Measurements from ENCODE around the gene KCNH3. TPM values are rescaled to one million over a fixed set of nuclear protein-coding genes. Genes with fewer than 3 reads are reported as not detected.
A peak's percentile ranks its signal among the peaks of the same experiment; 100 is the strongest.

The KCNH3 gene
- total RNA-seq, 1 donor from 2014 or later, result 0.97 TPM

DNA sequence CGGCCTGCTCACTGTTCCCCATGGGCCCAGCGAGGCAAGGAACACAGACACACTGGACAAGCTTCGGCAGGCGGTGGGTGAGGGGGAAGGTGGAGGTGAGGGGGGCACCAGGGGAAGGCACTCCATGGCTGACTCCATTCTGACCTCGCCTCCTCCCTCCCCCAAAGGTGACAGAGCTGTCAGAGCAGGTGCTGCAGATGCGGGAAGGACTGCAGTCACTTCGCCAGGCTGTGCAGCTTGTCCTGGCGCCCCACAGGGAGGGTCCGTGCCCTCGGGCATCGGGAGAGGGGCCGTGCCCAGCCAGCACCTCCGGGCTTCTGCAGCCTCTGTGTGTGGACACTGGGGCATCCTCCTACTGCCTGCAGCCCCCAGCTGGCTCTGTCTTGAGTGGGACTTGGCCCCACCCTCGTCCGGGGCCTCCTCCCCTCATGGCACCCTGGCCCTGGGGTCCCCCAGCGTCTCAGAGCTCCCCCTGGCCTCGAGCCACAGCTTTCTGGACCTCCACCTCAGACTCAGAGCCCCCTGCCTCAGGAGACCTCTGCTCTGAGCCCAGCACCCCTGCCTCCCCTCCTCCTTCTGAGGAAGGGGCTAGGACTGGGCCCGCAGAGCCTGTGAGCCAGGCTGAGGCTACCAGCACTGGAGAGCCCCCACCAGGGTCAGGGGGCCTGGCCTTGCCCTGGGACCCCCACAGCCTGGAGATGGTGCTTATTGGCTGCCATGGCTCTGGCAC lies 18.5 kb downstream of the KCNH3 start:
- no peak for DNase-seq (ENCODE audit: low spot score)
- intact Hi-C loops (cut with DNase I), result no loop called here

DNA sequence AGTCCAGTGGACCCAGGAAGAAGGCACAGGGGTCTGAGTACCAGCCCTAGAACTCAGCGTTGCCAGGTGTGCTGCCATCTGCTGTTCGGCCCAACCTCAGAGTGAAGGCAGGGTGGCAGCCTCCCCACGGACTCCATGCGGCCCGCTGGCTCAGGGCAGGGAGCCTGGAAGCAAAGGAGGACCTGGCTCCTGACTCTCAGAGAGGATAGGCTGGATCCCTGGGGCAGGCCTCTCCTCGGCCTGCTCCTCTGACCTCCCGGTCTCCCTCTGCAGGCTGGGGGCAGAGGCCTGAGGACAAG lies 19.0 kb downstream of the KCNH3 start:
- no peak for DNase-seq (ENCODE audit: low spot score)
- intact Hi-C loops (cut with DNase I), result no loop called here

DNA sequence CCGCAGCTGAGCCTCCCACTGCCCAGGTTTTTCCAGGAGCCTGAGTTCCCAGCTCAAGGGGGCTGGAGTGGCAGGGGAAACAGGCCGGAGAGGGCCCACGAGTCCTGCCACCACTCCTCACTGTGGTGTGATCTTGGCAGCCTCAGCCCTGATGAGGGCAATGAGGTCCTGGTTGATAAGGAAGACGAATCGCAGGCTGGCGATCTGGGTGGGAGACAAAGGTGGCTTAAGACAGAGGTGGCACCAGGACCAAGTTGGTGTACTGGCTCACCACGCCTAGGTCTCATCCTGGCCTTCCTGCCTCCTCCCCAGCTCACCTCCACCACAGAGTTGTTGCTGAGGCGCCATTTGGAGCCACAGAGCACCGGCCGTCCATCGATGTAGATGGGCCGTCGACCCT lies 19.7 kb downstream of the KCNH3 start:
- intact Hi-C loops (cut with DNase I), result no loop called here

DNA sequence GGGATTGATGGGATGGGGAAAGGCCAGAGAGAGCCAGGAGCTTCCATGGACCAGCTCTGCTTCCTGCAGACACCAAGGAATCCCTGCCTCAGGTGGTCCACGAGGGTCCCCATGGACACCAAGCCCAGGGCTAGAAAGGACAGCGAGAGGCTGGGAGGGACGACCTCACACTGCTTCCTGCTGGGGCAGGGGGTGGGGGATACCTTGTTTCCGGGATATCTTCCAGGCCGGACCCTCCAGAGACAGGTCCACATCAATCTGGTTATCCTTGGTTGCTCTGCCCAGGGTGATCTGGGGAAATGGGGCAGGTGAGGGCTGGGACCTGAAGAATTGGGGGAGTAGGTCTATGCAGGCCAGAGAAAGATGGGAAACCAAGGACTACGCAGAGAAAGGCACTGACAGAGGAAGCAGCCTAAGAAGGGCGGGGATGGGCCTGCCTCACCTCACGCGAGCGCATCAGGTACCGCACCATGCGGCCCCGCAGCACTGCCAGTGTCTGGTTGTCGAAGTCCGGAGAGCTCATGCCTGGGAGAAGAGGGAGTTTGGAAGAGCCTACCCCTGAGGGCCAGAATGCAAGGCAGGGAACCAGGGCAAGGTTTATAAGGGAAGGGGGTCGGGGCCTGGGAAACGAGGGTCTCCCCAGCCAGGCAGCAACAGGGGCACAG lies 20.3 kb downstream of the KCNH3 start:
- intact Hi-C loops (cut with DNase I), result no loop called here
- no peak for DNase-seq (ENCODE audit: low spot score)

More for the DNA sequence above, 19.7 kb downstream of the KCNH3 start:
- DNase-seq (ENCODE audit: low spot score), result no peak

DNA sequence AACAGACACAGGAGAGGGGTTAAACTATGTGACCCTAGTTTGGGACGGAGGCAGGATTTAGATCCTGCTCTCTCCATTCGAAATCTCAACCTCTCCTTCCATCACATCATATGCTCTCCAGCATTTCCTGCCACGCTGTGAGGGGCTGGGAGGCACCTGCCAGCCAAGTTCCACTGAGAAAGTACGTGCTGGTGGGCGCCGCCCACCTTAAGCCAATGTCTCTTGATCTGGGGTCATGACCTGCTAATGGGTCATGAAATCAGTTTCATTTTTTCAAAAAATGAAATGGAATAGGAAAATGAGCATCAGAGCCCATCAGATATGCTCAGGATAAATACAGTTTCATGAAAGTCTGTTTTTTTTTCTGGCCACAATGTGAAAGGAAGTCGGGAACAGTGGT lies 21.9 kb downstream of the KCNH3 start:
- DNase-seq (ENCODE audit: low spot score), result no peak
- intact Hi-C loops (cut with DNase I), result no loop called here

DNA sequence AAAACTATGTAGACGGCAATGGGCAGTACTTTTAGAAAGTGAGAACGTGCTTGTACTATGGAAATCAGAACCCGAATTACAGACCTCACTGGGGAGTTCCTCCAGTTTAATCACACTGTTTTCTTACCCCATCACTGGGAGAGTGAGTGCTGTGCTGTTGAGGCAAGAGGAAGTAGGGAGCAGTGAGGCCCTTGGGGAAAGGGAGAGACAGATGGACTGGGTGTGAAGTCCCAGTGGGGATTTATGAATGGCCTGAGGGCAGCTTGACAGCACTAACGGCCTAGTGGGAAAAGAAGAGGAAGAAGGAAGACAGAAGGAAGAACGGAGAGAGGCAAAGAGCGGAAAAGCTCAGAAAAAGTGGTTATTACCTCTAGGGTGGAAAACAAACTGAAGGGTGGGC lies 23.4 kb downstream of the KCNH3 start:
- DNase-seq (ENCODE audit: low spot score), result no peak
- intact Hi-C loops (cut with DNase I), result no loop called here

DNA sequence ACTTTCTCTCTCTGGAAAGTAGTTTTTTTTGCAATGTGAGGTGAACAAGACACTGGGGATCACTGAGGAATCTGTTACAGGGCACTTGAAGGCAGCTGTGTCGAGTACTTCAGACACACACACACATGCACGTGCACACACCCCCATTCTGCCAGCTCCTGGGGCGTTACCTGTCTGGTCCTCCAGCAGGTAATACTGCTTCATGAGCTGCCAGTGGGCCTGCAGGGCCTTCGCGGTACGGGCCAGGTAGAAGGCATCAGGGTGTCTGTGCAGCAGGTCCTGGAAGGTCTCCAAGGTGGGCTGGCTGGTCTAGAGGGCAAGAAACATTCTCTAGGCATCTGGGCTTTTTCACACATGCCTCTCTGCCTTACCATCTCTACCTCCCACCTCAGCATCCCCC lies 24.0 kb downstream of the KCNH3 start:
- no peak for DNase-seq (ENCODE audit: low spot score)
- intact Hi-C loops (cut with DNase I), result no loop called here

DNA sequence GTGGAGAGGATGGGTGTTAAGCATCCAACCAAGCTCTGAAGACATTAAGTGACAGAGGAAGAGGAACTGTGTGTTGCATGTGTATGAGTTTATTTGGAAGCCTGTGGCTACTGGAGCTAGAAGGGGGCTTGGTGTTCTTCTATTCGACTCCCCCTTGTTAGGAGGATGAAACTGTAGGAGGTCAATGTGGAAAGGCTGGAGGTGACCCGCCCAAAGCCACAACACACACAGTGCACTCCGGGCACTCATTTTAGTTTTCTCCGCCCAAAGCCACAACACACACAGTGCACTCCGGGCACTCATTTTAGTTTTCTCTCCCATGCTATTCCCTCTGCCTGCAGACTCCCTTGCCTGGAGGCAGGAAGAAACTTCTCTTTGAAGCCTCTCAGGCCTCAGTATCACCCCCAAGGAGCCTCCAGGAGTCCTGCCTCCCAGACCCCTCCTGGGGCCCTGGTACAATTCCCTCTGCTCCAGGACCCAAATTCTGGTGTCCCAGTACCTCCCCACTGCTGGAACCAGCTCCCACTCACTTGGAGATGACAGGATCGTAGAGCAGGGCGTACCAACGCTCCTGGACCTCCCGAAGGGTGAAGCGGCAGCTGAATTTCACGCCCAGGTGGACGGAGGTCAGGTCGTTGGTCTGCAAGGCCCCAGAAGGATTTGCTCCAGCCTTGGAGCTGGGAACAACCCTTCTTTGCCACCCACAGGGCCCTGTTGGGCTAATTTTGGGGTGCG lies 25.3 kb downstream of the KCNH3 start:
- intact Hi-C loops (cut with DNase I), result no loop called here
- DNase-seq (ENCODE audit: low spot score), result no peak

DNA sequence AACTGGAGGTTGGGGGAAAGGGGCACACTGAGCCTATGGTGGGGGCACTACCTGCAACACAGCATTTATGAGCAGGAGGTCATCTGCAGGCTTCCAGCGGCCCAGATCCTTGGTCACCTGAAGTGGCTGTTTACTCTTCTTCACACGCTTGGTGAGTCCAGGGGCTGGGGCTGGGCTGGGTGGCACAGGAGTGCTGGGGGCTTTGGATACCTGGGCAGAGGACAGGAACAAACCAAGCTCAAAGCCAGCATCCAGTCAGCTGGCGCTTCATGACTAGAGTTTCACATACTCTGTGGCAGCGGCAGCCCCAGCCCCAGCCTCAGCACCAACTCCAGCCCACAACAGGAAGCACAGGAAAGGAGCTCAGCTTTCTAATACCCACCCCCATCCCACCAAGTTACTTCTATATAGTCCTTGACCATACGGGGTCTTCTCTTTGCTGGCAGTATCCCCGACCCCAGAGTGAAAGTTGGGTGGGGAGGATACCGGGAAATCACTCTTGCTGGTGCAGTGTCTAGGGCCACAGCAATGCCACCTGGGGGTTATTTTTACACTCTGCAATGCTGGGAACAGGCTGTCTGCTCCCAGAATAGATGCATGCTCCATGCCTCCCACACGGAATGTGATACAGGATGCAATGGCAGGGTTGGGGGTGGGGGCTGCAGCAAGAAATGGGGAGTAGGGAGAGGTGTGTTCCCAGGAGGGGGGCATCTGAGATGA lies 26.0 kb downstream of the KCNH3 start:
- DNase-seq (ENCODE audit: low spot score), result peak; percentile 86
- intact Hi-C loops (cut with DNase I), result no loop called here

DNA sequence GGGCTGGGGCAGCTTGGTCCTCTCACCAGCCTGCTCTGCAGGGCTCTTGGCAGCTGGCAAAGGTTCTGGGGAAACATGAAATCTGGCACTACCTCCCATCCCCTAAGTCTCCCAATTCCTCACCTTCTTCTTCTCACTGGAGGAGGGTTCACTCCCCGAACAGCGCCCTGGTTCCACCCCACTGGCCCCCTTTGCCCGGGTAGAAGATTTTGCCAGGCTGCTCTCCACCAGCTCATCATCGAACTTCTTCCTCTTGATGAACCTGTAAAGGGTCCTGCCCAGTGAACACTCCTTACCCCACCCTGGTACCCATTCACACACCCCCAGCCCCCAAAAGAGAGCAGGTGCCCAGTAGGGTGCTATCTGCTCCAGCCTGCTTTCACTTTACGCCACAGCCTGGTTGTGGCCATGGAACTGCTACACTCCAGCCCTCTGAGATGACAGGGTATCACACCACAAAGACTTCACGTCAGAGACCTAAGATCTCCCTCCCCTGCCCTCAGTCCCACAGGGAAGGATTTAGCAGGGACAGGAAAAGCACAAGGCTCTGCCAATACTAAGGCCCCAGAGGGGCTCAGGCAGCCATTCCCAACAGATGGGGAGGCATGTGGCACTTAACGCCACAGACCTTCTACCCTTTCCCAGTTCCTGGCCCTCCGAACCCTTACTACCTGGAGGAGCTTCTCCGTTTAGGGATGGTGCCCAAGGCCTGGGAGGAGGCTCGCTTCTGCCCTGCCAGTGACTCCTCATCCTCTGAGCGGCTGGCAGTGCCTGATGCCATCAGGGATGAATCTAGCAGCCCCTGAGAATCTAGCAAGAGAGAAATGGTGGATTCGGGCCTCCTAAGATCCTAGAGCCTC lies 26.8 kb downstream of the KCNH3 start:
- DNase-seq (ENCODE audit: low spot score), result no peak
- intact Hi-C loops (cut with DNase I), result no loop called here

DNA sequence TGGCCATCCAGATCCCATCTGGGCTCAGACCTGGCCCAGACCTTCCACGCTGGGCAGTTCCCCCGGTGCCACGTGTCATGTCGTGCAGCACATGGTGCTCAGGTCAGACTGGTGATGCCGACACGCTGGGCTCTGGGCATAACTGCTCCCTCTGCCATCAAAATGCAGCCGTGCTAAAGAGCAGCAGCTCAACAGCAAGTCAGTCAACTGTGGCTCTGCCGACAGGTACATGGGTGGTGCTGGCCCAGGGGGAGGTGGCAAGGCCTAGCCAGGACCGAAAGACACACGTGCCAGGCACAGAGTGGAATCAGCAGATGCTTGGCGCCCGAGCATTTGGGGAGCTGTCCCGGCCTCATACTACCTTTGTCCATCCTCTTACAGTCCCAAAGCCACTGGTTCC lies 27.5 kb downstream of the KCNH3 start:
- no peak for DNase-seq (ENCODE audit: low spot score)
- intact Hi-C loops (cut with DNase I), result no loop called here

DNA sequence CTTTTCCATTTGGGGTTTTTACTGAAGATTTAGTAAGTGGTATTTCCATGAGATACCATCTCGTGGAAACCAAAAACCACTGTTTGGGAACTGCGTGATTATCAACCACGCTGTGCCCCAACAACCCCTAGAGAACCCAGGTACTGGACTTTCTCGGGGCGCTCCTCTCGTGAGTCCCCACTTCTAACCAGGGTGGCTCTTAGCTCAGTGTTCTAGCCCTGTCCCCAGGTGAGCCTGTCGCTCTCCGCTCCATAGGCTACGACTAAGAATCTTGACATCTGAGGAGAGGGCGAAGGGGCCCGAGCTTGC lies 28.4 kb downstream of the KCNH3 start:
- intact Hi-C loops (cut with DNase I), result no loop called here
- DNase-seq (ENCODE audit: low spot score), result no peak

DNA sequence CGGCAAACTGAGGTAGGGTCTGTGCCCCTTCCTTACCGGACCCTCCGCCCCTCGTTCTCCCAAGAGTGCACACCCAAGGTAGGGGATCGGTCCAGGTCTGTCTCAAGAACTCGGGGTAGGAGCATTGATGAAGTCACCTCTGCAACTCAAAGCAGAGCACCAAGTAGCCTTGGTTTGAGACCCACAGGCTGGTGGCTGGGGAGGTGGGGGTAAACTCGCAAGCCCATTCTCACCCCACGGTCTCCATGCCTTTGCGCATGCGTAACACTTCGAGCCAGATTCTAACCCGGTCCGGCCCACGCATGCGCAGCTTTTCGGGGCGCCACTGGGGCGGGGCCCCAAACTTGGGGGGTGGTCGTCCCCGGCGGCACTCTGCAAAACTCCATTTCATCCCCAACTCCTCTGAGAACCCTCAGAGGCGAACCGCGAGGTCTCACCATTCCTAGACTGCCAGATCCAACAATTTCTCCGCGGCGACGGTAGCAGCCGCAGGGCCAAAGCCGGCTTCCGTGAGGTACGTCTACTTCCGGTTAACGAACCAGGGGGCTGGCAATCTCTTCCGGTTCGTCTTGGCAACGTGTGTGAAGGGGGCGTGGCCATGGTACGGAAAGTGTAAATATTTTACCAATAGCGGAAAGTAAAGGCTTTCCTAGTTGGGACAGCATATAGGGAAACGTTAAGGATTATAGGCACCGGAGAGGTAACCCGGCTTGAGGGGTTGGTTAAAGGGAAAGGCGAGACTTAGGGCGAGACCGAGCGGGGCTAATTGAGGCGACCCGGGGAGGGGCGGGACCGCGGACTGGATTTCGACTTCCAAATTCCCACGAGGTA lies 29.0 kb downstream of the KCNH3 start, which contains the start of gene MCRS1:
TSS of gene MCRS1 (minus strand) at position 532 of the 831 bp plus-strand sequence. CDS start 1,411 bp downstream, outside the sequence.
- DNase-seq (ENCODE audit: low spot score), result peak; percentile 93
- intact Hi-C loops (cut with DNase I), result no loop called here

DNA sequence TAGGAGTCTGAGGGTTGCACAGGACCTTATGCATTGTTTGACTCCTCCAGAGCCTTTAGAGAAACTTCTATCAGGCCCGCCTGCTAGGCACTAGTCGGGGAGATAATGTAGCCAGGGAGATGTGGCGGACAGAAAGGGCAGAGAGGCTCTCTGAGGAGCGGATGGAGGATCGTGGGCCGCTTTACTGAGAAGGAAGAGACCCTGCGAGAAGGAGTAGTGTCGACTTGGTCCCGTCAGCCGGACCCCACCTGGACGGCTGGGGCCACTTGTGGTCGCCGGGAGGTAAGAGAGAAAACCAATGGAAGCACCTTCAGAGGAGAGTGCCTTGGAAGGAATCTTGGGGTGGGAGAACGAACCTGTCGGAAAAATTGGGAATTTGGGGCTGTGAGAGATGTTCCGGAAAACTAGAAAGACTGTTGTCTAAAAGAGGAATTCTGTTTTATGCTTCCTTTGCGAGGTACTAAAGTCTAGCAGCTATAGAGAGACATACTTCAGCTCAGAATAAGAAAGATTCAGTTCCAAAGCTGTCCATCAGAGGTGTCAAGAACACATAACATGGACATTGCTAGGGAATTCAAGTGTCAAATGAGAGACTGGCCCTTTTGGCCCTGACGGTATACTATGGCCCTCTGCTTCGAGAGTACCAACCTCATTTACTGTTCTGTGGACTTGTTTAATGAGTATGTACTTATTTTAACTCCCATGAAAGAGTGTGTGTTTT lies 29.8 kb downstream of the KCNH3 start:
- no peak for DNase-seq (ENCODE audit: low spot score)
- intact Hi-C loops (cut with DNase I), result no loop called here

DNA sequence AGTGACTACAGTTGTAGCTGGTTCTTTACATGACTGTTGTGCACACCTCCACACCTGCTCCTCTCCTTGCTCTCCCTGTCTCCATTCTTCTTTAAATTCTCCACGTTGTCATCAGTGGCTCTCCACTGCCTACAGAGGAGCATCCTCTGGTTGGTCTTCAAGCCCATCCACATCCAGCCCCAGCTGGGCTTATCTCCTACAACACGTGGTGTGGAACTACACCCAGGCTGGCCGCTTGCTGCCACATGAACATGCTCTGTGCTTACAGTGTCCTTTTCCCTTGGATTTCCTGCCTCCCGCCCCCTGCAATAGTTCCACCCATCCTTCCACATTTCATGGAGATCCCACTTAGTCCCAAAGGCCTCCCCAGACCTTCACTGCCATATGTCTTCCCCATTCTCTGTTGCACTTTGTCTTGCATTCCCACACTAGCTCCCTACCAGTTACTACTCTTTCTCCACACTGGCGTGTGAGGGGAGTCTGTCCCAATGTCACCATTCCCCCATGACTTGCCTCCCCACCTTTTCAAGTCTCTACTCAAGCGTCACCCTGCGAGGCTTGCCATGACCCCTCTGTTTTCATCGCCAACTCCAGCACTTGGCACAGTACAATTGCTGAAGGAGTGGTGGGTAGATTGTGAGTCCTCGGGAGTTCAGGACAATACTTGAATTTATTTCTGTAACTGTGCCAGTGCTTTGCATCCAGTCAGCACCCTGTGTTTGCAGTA lies 38.9 kb downstream of the KCNH3 start:
- no peak for DNase-seq (ENCODE audit: low spot score)
- intact Hi-C loops (cut with DNase I), result no loop called here

DNA sequence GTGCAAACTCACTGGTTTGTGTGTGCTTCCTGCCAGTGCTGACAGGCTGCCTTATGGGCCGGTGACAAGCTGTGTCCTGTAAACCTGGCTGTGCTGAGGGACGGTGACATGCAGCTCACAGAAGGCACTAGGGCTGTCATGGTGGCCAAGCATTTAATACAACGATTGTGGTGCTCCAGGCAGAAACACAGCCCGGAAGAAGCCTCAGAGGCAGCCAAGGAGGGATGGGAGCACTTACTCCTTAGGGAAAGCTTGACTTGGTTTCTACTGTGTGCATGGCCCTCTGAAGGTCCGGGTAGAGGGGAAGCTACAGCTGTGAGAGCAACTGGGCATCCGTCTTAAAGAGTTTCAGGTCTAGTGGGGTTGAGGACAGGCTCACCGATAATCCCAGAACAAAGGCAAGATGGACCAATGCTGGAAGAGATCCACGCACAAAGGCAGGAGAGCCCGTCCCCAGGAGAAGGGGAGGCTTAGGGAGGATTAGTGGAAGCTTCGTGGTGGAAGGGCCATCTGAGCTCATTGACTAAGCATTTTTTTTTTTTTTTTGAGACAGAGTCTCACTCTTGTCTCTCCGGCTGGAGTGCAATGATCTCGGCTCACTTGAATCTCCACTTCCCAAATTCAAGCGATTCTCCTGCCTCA lies 39.8 kb downstream of the KCNH3 start:
- DNase-seq (ENCODE audit: low spot score), result no peak
- intact Hi-C loops (cut with DNase I), result no loop called here
